ENCODE results near the gene MBP.
A peak's percentile ranks its signal among the peaks of the same experiment; 100 is the strongest.

The MBP gene

GRCh38 chr18:77066689-77067088, 65.9 kb downstream of the MBP start:
- H3K27me3 ChIP-seq (ENCODE audit: low read depth, low read length) = no peaks in the 10 kb centered on the region
- peaks cover 19 to 49% of the 10 kb centered on the region in 2 donors for H3K4me1 ChIP-seq (ENCODE audit: control insufficient read depth in 1 of 2, insufficient read depth in 2 of 2, low read length in 2 of 2)
- no peaks in the 10 kb centered on the region for H3K9me3 ChIP-seq (ENCODE audit: control insufficient read depth in 1 of 2, low read length in 2 of 2)
- H3K4me3 ChIP-seq (ENCODE audit: low read depth in 1 of 2, low read length in 2 of 2) = no peak overlapping the region
- peaks cover 4 to 6% of the 10 kb centered on the region in 2 donors for H3K36me3 ChIP-seq (ENCODE audit: control insufficient read depth in 1 of 2, insufficient read depth in 2 of 2, low read length in 2 of 2)
- peak overlapping the region; percentile 61 for H3K27ac ChIP-seq (ENCODE audit: low read length)

- Histone ChIP-seq H3K4me3 (ENCODE audit: low read depth in 1 of 2, low read length in 2 of 2) (no peak overlapping the region), H3K27ac (ENCODE audit: low read length) (peak overlapping the region; percentile 61), H3K4me1 (ENCODE audit: control insufficient read depth in 1 of 2, insufficient read depth in 2 of 2, low read length in 2 of 2) (peaks cover 19 to 48% of the 10 kb centered on the region in 2 donors)
Observed at GRCh38 chr18:77066101-77066500, 66.5 kb downstream of the MBP start.

GRCh38 chr18:77065221-77065981, 67.2 kb downstream of the MBP start:
- no peaks in the 10 kb centered on the region for H3K27me3 ChIP-seq (ENCODE audit: low read depth, low read length)
- peaks cover 19 to 48% of the 10 kb centered on the region in 2 donors for H3K4me1 ChIP-seq (ENCODE audit: control insufficient read depth in 1 of 2, insufficient read depth in 2 of 2, low read length in 2 of 2)
- H3K27ac ChIP-seq (ENCODE audit: low read length) = peak overlapping the region; percentile 33
- H3K9me3 ChIP-seq (ENCODE audit: control insufficient read depth in 1 of 2, low read length in 2 of 2) = no peaks in the 10 kb centered on the region
- no peak overlapping the region for H3K4me3 ChIP-seq (ENCODE audit: low read depth in 1 of 2, low read length in 2 of 2)
- peaks cover 4 to 8% of the 10 kb centered on the region in 2 donors for H3K36me3 ChIP-seq (ENCODE audit: control insufficient read depth in 1 of 2, insufficient read depth in 2 of 2, low read length in 2 of 2)

More at GRCh38 chr18:77066101-77066500, 66.5 kb downstream of the MBP start:
- H3K9me3 ChIP-seq (ENCODE audit: control insufficient read depth in 1 of 2, low read length in 2 of 2) = no peaks in the 10 kb centered on the region
- H3K36me3 ChIP-seq (ENCODE audit: control insufficient read depth in 1 of 2, insufficient read depth in 2 of 2, low read length in 2 of 2) = peaks cover 4 to 8% of the 10 kb centered on the region in 2 donors
- no peaks in the 10 kb centered on the region for H3K27me3 ChIP-seq (ENCODE audit: low read depth, low read length)

GRCh38 chr18:77063260-77063659, 69.3 kb downstream of the MBP start:
- no peak overlapping the region for H3K4me3 ChIP-seq (ENCODE audit: low read depth in 1 of 2, low read length in 2 of 2)
- H3K4me1 ChIP-seq (ENCODE audit: control insufficient read depth in 1 of 2, insufficient read depth in 2 of 2, low read length in 2 of 2) = peaks cover 19 to 44% of the 10 kb centered on the region in 2 donors
- H3K36me3 ChIP-seq (ENCODE audit: control insufficient read depth in 1 of 2, insufficient read depth in 2 of 2, low read length in 2 of 2) = peaks cover 4 to 13% of the 10 kb centered on the region in 2 donors
- H3K27me3 ChIP-seq (ENCODE audit: low read depth, low read length) = no peaks in the 10 kb centered on the region
- no peaks in the 10 kb centered on the region for H3K9me3 ChIP-seq (ENCODE audit: control insufficient read depth in 1 of 2, low read length in 2 of 2)
- H3K27ac ChIP-seq (ENCODE audit: low read length) = peak overlapping the region; percentile 81

GRCh38 chr18:77062518-77063003, 70.0 kb downstream of the MBP start:
- Histone ChIP-seq H3K27me3 (ENCODE audit: low read depth, low read length) (no peaks in the 10 kb centered on the region), H3K27ac (ENCODE audit: low read length) (peak overlapping the region; percentile 81), H3K4me1 (ENCODE audit: control insufficient read depth in 1 of 2, insufficient read depth in 2 of 2, low read length in 2 of 2) (peaks cover 15 to 42% of the 10 kb centered on the region in 2 donors), H3K4me3 (ENCODE audit: low read depth in 1 of 2, low read length in 2 of 2) (no peak overlapping the region), H3K36me3 (ENCODE audit: control insufficient read depth in 1 of 2, insufficient read depth in 2 of 2, low read length in 2 of 2) (peaks cover 4 to 13% of the 10 kb centered on the region in 2 donors), H3K9me3 (ENCODE audit: control insufficient read depth in 1 of 2, low read length in 2 of 2) (no peaks in the 10 kb centered on the region)

GRCh38 chr18:77061946-77062517, 70.6 kb downstream of the MBP start:
- Histone ChIP-seq H3K36me3 (ENCODE audit: control insufficient read depth in 1 of 2, insufficient read depth in 2 of 2, low read length in 2 of 2) (peaks cover 4 to 13% of the 10 kb centered on the region in 2 donors), H3K27me3 (ENCODE audit: low read depth, low read length) (no peaks in the 10 kb centered on the region), H3K4me3 (ENCODE audit: low read depth in 1 of 2, low read length in 2 of 2) (peak overlapping the region in 1 of 2 donors; percentile 27), H3K9me3 (ENCODE audit: control insufficient read depth in 1 of 2, low read length in 2 of 2) (no peaks in the 10 kb centered on the region), H3K4me1 (ENCODE audit: control insufficient read depth in 1 of 2, insufficient read depth in 2 of 2, low read length in 2 of 2) (peaks cover 18 to 43% of the 10 kb centered on the region in 2 donors), H3K27ac (ENCODE audit: low read length) (peak overlapping the region; percentile 81)

GRCh38 chr18:77061281-77061945, 71.2 kb downstream of the MBP start:
- H3K36me3 ChIP-seq (ENCODE audit: control insufficient read depth in 1 of 2, insufficient read depth in 2 of 2, low read length in 2 of 2) = peaks cover 4 to 13% of the 10 kb centered on the region in 2 donors
- H3K4me3 ChIP-seq (ENCODE audit: low read depth in 1 of 2, low read length in 2 of 2) = no peak overlapping the region
- H3K9me3 ChIP-seq (ENCODE audit: control insufficient read depth in 1 of 2, low read length in 2 of 2) = no peaks in the 10 kb centered on the region
- no peaks in the 10 kb centered on the region for H3K27me3 ChIP-seq (ENCODE audit: low read depth, low read length)
- peak overlapping the region; percentile 81 for H3K27ac ChIP-seq (ENCODE audit: low read length)
- peaks cover 24 to 42% of the 10 kb centered on the region in 2 donors for H3K4me1 ChIP-seq (ENCODE audit: control insufficient read depth in 1 of 2, insufficient read depth in 2 of 2, low read length in 2 of 2)

GRCh38 chr18:77060151-77060550, 72.4 kb downstream of the MBP start:
- H3K4me1 ChIP-seq (ENCODE audit: control insufficient read depth in 1 of 2, insufficient read depth in 2 of 2, low read length in 2 of 2) = peaks cover 37 to 52% of the 10 kb centered on the region in 2 donors
- H3K4me3 ChIP-seq (ENCODE audit: low read depth in 1 of 2, low read length in 2 of 2) = no peak overlapping the region
- H3K9me3 ChIP-seq (ENCODE audit: control insufficient read depth in 1 of 2, low read length in 2 of 2) = no peaks in the 10 kb centered on the region
- no peaks in the 10 kb centered on the region for H3K27me3 ChIP-seq (ENCODE audit: low read depth, low read length)
- no peak overlapping the region for H3K27ac ChIP-seq (ENCODE audit: low read length)
- H3K36me3 ChIP-seq (ENCODE audit: control insufficient read depth in 1 of 2, insufficient read depth in 2 of 2, low read length in 2 of 2) = peaks cover 1 to 13% of the 10 kb centered on the region in 2 donors

GRCh38 chr18:77059294-77059916, 73.2 kb downstream of the MBP start:
- H3K36me3 ChIP-seq (ENCODE audit: control insufficient read depth in 1 of 2, insufficient read depth in 2 of 2, low read length in 2 of 2) = peaks cover 0 to 13% of the 10 kb centered on the region in 2 donors
- no peak overlapping the region for H3K27ac ChIP-seq (ENCODE audit: low read length)
- H3K27me3 ChIP-seq (ENCODE audit: low read depth, low read length) = no peaks in the 10 kb centered on the region
- H3K4me1 ChIP-seq (ENCODE audit: control insufficient read depth in 1 of 2, insufficient read depth in 2 of 2, low read length in 2 of 2) = peaks cover 38 to 57% of the 10 kb centered on the region in 2 donors
- no peak overlapping the region for H3K4me3 ChIP-seq (ENCODE audit: low read depth in 1 of 2, low read length in 2 of 2)
- no peaks in the 10 kb centered on the region for H3K9me3 ChIP-seq (ENCODE audit: control insufficient read depth in 1 of 2, low read length in 2 of 2)

GRCh38 chr18:77058290-77058835, 74.2 kb downstream of the MBP start:
- H3K9me3 ChIP-seq (ENCODE audit: control insufficient read depth in 1 of 2, low read length in 2 of 2) = no peaks in the 10 kb centered on the region
- peaks cover 48 to 62% of the 10 kb centered on the region in 2 donors for H3K4me1 ChIP-seq (ENCODE audit: control insufficient read depth in 1 of 2, insufficient read depth in 2 of 2, low read length in 2 of 2)

More at GRCh38 chr18:77058290-77058835, 74.2 kb downstream of the MBP start:
- no peak overlapping the region for H3K27ac ChIP-seq (ENCODE audit: low read length)
- peak overlapping the region in 1 of 2 donors; percentile 12 for H3K4me3 ChIP-seq (ENCODE audit: low read depth in 1 of 2, low read length in 2 of 2)
- no peaks in the 10 kb centered on the region for H3K27me3 ChIP-seq (ENCODE audit: low read depth, low read length)
- H3K36me3 ChIP-seq (ENCODE audit: control insufficient read depth in 1 of 2, insufficient read depth in 2 of 2, low read length in 2 of 2) = peaks cover 0 to 13% of the 10 kb centered on the region in 2 donors
